Fibroblast of skin of right biceps (primary cell): ENCODE data around the gene SLF2.

Source experiments
- DNase-seq: peaks from one replicate; pipeline ENCODE4 v3.0.0-alpha.2; 2013

Gene SLF2

DNA sequence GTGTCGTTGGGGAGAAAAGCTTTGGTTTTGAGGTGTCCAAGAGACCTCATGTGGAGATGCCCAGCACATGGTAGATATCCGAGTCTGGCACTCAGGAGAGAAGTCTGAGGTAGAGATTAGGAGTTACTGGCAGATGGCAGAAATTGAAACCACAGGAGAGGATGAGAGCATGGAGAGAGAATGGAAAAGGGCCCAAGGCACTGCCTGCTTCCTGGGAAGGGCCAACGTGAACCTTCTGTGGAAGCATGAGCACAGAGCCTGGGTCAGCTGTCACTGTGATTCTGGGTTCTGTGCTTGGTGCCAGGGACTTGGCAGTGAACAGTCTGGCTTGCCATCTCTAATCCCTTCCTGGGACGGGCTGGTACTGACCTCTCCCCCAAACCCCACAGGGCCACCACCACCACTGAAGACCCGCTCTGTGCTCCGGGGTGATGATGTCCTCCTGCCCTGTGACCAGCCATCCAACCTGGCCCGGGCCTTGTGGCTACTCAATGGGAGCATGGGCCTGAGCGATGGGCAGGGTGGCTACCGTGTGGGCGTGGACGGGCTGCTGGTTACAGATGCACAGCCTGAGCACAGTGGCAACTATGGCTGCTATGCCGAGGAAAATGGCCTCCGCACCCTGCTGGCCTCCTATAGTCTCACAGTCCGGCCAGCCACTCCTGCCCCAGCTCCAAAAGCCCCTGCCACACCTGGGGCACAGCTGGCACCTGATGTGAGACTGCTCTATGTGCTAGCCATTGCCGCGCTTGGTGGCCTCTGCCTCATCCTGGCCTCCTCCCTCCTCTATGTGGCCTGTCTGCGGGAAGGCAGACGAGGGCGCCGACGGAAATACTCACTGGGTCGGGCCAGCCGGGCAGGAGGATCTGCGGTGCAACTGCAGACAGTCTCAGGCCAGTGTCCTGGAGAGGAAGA, 70.4 kb downstream of the SLF2 start:
- DNase-seq, result no peak

DNA sequence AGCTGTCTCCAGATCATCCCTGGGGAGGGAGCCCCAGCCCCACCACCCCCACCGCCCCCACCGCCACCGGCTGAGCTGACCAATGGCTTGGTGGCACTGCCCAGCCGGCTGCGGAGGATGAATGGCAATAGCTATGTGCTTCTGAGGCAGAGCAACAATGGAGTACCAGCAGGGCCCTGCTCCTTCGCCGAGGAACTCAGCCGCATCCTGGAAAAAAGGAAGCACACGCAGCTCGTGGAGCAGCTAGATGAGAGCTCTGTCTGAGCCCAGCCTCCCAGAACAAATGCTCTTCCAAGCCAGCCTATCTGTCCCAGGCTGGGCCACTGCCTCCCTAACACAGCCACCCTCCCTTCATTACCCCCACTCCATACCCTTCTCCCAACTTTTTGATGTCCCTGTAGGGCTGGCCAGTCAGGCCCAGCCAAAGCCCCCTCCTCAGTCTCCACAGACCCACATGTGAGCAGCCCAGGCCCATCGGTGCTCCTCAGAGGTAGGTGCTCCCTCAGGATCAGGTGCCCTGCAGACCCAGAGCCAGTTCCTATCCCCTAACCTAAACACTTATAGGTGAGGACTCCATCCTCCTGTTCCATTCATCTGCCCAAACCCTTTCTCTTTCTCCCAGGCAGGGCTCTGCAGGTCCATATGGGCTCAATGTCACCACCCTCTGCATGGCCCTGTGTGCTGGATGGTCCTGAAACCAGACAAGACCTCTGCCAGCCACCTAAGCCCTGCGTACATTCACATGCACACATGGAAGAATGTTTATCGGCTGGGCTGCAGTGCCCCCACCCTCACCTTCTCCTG, 71.3 kb downstream of the SLF2 start:
- DNase-seq, result no peak

DNA sequence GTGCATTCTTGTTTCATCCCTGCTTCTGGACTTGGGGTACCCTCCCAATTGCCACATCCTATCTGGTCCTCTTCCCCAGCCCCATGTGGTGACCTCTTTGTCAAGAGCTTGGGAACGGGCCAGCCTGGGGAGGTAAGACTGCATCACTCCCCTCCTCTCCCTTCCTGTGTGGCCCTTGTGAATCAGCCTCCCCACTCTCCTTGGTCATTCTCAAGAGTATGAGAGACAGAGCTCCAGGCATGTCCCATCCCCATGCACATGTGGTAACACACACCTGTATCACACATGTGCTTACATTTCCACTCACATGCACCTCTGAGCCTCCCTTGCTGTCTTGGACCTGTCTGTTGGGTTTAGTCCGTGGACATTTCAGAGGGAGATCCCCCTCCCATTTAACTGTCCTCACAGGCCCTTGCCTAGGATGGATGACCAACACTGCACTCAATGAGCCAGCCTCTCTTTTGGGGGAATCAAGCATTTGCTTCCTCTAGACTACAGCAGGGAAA, 72.0 kb downstream of the SLF2 start:
- DNase-seq, result no peak

DNA sequence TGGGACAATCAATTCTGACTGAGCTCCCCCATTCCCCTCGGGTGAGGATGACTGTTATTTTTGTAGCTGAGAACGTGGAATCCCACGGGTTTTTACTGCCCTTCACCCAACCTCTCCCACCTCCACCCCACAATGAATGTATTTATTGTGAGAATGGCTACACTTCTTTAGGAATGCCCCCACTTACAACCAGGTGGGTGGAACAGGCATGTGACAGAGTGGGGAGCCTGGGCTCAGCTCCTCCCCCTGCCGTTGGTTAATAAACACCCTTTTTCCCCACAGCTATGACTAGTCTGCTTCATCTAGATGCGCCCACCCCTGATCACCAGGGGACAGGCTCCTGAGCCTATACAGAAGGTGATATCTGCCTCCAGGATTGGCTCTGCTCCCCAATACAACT, 72.6 kb downstream of the SLF2 start:
- DNase-seq, result no peak

DNA sequence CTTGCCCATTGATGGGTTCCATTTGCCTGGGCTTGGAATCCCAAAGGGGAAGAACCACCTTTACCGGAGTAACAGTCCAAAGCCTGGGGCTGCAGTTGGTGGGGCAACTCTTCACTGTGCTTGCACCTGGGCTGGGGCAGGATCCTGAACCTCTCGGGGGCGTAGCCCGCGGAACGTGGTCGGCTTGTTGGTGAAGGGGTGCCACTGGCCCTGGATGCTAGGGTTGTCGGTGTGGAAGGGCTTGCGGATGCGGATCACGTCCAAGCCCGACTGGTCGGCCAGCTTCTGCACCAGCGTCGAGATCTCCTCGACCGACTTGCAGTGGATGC, 73.8 kb downstream of the SLF2 start:
- no peak for DNase-seq

DNA sequence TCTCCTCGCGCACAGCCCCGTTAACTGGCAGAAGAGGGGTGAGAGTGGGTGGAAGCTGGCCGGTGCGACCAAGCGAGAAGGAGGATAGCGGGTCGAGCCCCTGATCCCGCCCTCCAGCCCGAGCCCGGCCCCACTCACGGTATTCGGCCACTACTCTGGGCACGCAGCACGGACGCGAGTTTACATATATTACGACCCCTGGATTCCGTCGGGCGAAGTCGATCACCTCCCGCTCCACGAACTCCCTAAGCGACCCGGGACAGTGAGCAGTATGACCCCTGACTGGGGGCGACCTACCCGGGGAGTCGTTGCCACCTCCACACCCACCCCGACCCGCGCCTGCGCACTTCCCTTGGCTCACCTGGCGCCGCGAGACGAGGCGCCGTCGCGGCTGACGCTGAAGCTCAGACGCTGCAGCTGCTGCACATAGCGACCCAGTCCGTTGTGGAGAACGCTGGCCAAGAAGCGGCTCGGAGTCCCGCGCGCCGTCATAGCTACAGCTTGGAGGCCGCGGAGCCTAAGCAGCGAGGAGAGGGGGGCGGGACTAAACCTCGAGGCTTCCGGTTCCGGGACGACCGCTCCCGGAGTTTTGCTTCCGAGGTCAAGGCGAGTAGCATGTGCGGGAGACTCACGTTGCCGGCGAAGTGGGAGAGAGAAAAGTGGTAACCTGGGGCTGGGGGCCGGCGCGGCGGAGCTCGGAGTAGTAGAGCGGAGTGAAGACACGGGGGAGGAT, 74.4 kb downstream of the SLF2 start, which contains the start of the genes MRPL43 and TWNK:
MRPL43 (minus strand) TSS at position 546 of the 733 bp plus-strand sequence; CDS start at position 492, 54 bp downstream.
TWNK (plus strand) TSS at position 592 of the 733 bp plus-strand sequence. CDS start 668 bp downstream, outside the sequence.
- DNase-seq, result peak; percentile 73

DNA sequence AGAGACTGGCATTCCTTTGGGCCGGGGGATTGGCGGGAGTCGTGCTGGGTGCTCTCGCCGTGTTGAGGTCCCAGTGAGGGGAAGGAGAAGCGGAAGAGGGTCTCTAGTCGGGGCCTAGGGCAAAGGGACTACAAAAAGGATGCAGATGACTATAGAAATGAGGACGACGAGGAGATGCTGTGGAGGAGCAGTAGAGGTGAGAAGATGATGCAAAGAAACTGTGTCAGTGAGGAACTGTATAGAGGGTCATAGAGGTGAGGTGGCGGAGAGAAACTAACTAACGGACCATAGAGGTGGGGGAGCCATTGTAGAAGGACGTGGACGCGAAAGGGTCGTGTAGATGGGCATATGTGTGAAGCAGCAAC, 74.9 kb downstream of the SLF2 start:
- no peak for DNase-seq

DNA sequence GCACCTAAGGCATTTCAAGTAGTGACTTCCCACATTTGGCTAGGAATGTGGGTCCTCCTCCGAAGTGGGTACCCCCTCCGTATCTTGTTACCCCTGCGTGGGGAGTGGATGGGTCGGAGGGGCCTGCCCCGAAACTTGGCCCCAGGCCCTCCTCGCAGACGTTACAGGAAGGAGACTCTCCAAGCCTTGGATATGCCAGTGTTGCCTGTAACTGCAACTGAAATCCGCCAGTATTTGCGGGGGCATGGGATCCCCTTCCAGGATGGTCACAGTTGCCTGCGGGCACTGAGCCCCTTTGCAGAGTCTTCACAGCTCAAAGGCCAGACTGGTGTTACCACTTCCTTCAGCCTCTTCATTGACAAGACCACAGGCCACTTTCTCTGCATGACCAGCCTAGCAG, 75.4 kb downstream of the SLF2 start:
- DNase-seq, result no peak

DNA sequence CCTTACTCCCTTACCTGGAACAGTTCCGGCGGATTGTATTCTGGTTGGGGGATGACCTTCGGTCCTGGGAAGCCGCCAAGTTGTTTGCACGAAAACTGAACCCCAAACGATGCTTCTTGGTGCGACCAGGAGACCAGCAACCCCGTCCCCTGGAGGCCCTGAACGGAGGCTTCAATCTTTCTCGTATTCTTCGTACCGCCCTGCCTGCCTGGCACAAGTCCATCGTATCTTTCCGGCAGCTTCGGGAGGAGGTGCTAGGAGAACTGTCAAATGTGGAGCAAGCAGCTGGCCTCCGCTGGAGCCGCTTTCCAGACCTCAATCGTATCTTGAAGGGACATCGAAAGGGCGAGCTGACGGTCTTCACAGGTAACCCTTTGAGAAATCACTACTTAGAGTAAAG, 76.3 kb downstream of the SLF2 start:
- DNase-seq, result no peak

DNA sequence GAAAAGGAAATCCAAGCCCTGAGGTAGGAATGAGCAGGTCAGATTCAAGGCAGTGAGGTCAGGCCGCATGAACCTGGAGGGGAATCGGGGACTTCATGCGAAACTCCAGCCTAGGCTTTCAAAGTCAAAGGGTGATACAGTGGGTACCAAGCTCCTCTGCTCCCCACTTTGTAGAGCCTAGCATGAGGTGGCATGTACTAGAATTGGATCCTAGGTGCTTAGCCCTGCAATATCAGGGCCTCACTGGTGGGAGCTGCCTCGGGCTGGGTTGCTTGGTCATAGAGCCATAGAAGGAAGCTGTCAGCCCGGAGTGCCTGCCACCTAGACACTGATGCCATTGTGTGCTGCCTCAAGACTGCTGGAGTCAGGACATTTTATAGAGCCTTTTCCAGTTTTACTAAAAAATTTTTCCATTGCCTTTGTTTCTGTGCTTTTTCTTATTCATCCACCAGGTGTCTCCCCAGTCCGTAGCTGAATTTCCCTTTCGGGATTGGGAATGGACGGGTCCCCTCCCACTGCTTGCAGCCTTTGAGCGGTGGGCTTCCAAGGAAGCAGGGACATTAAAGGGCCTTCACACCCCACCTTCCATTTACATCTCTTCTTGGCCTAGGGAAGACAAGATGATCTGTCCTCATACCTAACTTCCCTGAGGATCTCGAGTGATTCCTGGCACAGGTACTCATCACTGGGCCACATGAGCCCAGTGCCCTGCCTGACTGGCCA, 81.4 kb downstream of the SLF2 start:
- peak; percentile 58 for DNase-seq

DNA sequence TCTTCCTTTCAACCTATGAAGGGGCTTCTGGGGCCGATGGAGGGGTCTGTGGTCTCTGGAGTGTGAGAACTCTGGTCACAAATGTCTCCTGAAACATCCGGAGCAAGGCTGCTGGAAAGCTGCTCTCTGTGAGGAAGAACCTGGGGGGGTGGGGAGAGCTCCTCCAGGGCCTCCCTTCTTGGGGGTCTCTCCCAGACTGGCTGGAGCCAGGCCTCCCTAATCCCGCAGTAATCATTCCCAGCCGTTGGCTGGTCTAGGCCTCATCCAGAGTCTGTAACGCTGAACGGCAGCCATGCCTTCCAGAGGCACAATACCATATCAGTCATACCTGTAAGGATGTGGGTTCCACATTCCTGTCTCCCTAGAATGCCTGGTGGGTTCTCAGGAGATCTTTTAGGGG, 82.4 kb downstream of the SLF2 start:
- DNase-seq, result peak; percentile 67

DNA sequence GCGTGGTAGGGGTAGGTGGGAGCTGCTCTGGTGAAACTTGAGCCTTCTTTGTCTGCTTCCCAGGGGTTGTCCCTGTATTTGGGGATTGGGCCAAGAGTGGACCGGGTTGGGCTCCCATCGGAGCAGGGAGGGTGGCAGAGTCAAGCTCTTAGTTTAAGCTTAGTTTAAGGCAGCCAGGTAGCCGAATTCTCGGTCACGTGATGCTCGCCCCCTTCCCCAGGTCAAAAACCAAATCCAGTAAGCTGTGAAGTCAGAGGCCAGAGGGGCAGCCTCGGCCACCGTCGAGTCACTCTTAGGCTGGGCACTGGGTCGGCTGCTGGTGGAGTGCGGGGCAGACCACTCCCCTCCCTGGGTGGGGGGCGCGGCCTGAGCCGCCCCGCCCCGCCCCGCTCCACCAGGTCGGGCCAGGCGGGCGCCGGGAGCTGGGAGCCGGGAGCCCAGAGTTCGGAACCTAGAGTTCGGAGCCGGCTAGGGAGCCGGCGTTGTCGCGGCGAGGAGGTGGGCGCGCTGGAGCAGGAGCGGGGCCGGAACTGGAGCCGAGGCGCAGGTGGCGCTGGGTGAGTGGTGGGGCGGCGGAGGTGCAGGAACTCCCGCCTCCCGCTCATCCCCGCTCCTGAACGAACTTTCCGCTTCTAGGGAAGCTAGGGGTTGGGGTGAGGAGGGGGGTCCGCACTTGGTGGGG, 84.1 kb downstream of the SLF2 start:
- peak; percentile 13 for DNase-seq

DNA sequence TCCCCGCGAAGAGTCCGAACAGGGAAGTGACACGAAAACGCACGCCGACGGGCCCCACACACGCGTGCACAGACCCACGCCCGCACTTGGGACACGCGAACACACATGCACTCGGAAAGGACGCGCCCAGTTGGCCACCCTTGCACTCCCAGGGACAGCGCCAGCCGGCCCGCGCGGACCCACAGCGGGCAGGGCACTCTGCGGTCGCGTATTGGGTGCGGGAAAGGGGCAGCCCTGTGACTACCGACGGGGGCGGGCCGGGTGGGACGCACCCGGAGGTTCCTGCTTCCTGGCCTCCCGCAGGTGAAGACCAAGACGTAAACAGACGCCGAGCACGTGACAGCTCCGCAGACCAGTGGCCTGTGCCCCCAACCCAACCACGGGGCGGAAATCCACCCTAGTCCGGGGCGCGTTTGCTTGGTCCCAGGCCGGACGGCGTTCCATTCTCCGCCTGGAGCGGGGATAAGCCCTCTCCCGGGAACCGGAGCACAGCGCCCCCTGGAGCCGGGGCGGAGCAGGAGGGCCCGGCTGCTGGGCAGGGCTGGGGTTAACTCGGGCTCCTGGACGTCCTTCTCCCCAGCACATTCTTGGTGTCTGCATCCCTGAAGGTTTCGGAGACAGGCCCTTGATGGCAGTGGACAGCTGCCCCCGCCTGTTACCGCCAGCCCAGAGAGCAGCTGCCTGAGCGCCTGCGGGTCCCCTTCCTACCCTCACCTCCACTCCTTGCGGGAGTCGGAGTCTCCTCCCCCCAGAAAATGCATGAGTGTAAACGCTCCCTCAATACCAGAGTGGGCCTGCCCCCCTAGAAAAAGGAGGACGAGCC, 84.8 kb downstream of the SLF2 start:
- peak; percentile 77 for DNase-seq

DNA sequence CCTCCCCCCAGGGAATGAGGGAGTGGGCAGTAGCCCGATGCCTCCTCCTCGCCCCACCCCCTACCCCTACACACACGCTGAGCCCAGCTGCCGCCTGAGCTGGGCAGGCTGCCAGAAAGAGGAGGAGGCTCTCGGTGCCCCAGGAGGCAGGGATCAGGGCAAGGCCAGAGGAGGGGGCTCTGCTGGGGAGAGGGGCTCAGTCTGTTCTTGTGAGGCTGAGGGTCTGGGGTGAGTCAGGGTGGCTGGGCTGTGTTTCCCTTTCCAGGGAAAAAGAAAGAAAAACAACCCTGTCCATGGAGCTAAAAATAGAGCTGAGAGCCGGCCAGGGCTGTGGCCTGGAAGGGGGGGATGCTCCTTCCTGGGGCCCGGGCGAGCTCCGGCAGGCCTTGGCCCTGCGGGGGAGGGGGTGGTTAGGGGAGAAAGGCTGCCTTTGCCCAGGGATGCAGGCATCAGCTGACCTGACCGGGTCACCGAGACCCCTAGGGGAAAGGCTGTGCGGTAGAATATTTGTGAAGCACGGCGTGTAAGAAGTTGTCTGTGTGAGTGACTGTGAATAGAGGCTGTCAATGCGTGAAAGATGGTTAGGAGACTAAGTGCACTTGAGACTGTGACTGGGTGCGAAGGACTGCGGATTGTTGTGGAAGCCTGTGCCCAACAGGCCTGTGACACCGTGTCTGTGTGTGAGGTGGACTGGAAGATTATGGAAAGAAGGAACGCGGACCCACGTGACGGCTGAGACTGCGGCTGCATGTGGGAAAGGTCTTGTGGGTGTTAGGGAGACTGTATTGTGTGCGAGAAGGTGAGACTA, 85.6 kb downstream of the SLF2 start:
- DNase-seq, result peak; percentile 87

DNA sequence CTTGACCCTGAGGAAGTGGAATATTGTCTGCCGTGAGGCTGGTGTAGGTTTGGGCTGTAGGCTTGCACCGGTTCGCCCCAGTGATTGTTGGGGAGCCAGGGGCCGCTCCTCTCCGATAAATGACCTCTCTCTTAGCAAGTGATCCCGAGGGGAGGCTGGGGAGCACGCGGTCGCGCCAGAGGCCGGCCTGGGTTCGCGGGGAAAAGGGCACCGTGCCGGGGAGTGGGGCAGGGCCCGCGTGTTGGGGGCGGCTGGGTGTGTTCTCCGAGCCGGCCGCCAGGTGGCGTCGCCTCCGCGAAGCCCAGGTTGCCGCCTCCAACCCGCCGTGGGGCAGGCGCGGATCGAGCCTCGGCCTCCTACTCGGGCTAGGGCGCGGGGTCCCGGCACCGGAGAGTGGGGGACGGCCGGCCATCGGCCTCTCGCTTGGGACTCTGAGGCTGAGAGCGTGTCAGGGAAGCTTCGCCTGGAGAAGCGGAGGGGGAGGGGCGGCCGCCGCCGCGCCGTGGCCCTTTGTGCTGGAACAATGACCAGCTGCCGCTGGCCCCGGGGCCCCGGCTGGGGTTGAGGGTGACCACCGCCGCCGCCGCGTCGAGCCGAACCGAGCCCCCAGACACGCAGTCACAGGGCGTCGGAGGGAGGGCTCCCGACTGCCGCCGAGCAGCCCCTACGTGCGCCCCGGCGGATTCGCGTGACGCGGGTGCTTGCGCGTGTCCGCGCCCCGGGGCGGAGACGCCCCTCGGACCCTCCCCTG, 86.4 kb downstream of the SLF2 start:
- DNase-seq, result peak; percentile 80

DNA sequence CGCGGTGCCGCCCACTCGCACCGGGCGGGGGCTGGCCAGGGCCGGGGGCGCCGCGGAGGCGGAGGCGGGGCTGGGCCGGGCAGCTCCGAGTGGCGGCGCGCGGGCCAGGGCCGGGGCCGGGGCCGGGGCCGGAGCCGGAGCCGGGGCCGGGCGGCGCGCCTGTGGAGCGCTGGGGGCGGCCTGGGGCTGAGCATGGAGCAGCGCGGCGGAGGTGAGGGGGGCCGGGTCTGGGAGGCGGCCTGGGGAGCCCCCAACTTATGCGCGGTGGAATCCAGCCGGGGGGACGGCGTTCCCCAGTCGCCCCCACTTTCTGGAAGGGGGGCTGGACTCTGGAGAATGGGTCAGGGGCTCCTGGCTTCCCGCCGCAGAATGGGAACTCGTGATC, 87.0 kb downstream of the SLF2 start, which contains the start of gene LZTS2:
LZTS2 (plus strand) TSS at position 67 of the 385 bp plus-strand sequence. CDS start 2,731 bp downstream, outside the sequence.
- DNase-seq, result no peak

DNA sequence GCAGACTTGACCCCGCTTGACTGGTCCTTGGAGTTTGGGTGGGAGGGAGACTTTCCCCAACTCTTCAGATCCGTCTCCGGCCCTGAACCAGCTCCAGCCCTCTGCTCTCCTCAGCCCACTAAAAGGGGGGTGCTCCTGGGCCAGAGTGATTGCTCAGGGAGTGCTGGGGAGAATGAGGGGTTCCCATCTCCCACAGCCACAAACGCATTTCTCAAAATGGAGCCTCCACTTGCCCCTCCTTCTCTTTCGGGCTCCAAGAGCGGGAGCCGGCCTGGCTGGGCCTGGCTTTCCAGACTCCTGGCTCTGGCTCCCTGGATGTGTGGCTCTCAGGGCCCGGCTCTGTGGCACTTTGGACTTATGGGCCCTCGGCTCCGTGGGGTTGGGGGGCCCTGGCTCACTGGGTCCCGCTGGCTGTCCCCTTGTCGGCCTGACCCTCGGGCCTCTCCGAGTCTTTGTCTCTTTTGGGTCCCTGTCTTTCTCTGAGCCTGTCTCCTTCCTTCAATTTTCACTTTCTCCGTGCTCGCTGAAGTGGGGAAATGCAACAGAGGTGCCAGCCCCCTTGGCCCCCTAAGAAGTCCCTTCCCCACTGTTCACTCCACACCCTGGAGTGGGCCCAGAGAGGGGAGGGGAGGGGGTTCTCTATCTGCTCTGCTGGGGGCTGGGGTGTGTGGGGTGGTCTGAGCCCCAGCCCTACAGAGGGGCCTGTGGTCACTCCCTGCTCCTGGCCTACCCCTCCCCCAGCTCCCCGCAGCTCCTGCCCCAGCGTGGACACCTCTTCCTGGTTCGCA, 87.6 kb downstream of the SLF2 start:
- DNase-seq, result peak; percentile 25
